ENCODE data around the gene B4GALT3. TPM values are rescaled to one million over a fixed set of nuclear protein-coding genes. Genes with fewer than 3 reads are reported as not detected.

The B4GALT3 gene
- total RNA-seq, 2 experiments from 2014 or later = 56.4 to 58.9 TPM

DNA sequence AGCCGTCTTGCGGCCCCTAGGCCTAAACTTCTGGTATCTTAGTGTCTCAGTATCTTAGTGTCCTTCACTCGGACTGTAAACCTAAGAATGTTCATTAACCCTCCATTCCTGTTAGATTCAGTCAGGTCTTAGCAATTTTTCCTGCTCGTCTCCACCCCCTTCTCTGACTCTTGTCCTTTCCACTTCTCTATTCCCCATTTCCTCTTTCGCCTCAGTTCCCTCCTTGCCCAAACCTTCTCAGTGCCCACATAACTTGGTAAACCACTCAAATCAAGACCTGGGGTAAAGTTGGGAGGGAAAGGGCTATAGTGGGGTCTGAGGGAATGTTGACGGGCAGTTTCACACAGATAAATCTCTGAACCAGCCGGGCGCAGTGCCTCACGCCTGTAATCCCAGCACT lies 37.1 kb upstream of the B4GALT3 start:
- ChIA-PET CTCF (interaction anchor here (3.3 kb wide), 1 partner anchor 12 kb away, joined by 15 read pairs; the partner anchor contains the start of gene TOMM40L), POLR2A (no interaction called here)

DNA sequence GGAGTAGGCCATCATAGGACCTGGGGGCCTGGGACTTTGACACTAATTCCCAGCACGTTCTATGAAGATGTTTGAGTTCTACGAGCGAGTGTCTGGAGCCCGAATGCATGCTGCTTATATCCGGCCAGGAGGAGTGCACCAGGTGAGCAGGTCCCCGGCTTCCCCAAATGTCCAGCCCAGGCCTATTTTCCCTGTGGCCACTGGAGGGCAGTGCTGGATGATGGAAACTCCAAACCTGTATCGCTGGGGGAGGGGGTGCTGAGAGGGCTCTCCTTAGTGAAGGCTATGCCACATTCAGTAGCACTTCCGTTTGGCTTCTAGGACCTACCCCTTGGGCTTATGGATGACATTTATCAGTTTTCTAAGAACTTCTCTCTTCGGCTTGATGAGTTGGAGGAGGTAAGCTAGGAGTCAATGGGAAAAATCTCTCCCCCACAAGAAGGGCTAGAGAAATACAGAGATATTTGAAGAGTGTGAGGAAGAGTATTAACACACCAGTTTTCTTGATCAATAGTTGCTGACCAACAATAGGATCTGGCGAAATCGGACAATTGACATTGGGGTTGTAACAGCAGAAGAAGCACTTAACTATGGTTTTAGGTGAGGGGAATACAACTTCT lies 32.6 kb upstream of the B4GALT3 start:
- CTCF ChIA-PET = interaction anchor here (1.0 to 5.8 kb wide), 4 partner anchors 8 to 104 kb away, joined by 3 to 46 read pairs (median 4); partner anchors contain the start of genes APOA2, NDUFS2, SDHC and TOMM40L
- POLR2A ChIA-PET = interaction anchor here (0.5 kb wide), 1 partner anchor 90 kb away, joined by 5 read pairs; no protein-coding TSS in a partner anchor

DNA sequence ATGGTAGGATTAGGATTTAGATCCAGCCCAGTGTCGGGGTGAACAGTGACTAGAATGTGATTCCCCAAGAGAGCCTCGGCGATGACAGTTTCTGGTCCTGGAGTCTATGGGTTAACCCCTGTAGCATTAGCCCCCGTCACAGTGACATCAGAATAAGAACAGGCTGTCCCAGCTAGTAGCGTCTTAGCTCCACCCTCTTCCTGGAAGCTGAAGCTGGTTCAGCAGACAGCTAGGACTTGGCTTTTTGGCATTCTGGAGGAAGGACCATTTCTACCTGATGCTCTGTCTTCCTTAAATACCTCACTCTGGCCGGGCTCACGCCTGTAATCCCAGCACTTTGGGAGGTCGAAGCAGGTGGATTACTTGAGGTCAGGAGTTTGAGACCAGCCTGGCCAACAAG lies 29.9 kb upstream of the B4GALT3 start:
- ChIA-PET POLR2A (no interaction called here), CTCF (interaction anchor here (1.0 to 7.2 kb wide), 3 partner anchors 9 to 19 kb away, joined by 4 to 56 read pairs (median 12); partner anchors contain the start of genes APOA2, FCER1G and TOMM40L)

DNA sequence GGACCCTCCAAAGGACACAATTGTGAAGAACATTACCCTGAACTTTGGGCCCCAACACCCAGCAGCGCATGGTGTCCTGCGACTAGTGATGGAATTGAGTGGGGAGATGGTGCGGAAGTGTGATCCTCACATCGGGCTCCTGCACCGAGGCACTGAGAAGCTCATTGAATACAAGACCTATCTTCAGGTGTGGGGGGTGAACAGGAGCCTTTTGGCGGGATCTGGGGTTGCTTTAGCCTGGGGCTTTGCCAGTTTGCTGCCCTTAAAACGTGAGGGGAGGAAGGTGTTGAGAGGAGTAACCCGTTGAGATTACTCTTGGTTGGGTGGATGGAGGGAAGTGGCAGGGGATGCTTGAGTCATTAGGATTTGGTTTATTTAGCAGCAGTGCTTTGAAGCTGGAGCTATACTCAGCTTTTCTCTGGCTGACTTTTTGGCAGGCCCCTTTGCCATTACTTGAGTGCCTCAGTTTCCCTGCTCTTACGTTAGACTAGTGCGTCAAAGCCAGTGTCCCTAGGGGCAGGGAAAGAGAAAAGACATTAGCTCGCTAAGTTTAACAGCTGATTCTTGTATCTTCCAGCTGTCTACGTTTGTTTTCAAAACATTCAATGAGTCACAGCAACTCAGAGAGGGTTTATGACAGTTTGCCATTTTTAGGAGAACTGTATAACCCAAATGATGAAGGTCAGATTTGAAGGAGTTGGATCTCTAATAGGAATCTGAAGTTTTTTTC lies 29.3 kb upstream of the B4GALT3 start:
- POLR2A ChIA-PET = no interaction called here
- CTCF ChIA-PET = interaction anchor here (1.0 to 7.2 kb wide), 4 partner anchors 10 to 19 kb away, joined by 4 to 56 read pairs (median 11); partner anchors contain the start of genes APOA2, FCER1G and TOMM40L

DNA sequence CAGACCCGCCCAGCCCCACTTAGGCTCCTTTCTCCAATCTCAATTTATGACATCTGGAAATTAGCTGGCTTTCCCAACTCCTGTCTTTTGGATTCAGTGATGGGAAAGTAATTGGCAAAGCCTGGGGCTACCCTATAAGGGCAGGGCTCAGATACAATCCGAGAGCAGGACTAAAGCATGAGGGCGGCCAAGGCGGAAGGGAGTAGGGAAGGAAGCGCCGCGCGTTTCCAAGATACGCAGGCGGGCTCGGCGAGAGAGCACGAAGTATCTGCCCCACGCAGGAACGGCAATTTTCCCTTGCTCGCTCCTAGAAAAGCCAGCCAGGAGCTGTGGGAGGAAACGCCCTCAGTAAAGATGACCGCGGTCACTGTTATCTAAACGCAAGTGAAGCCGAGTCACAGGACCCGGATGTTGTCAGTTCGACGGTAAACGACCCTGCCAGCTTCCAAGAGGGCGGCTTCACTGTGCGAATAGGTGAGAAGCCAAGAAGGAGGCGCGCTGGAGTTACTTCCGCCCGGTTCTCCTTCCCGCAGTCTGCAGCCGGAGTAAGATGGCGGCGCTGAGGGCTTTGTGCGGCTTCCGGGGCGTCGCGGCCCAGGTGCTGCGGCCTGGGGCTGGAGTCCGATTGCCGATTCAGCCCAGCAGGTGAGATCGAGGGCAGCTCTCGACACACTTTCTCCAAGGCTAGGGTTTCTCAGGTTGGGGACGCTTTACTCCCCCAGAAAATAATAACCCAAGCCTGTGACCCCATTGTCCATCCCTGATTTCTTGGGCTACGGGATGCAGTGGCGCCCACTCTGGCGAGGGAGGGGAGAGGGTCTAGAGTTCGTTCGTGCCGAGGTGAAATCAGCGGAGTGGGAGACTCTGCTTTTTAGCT lies 24.8 kb upstream of the B4GALT3 start, which contains the start of gene NDUFS2:
Gene NDUFS2 (plus strand): TSS at position 532 of the 877 bp plus-strand sequence. CDS start 19 bp downstream, at position 551.
- POLR2A ChIA-PET = interaction anchor here (0.5 to 2.5 kb wide), 10 partner anchors 9 to 179 kb away, joined by 3 to 10 read pairs (median 6); partner anchors contain the start of genes PPOX, SDHC and TOMM40L

DNA sequence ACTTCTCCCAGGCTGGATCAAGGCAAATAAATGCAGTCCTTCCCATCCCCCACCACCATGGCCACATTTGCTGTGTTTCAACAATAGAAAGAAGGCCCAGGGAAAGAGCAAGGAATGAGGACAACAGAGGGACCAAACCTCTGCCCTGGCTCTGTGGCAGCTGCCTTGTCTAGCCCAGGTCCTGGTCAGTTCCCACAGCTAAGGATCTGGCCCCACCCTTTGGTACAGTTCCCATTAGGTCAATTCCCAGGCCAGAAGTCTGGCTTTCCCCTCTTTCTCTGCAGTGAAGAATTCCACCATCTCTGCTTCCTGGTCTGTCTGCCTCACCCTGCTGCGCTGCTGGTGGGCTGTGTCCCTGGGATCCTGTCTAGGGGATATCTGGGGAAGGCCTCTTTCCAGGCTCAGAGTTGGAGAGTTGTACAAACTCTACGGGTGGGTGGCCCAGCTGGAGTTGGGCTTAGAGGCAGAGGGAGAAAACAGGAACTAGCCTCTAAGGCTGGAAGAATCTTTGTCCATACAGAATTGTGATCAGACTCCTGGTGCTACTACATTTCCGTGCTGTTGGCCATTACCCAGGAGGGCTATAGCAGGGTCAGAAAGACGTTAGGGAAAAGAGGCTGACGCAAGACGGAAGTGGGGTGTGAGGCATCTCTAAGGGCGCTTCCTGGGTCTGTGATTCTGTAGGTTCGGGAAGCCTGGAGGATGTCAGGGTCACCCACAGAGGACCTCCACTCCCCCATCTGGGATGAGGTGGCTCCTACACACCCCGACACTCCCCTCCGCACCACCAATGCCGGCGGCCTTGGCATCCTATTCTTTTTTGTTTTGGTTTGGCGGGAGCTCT lies 23.9 kb upstream of the B4GALT3 start:
- POLR2A ChIA-PET = interaction anchor here (0.5 to 2.5 kb wide), 9 partner anchors 8 to 173 kb away, joined by 3 to 10 read pairs (median 7); partner anchors contain the start of genes PPOX, SDHC and TOMM40L

More for the DNA sequence above, 24.8 kb upstream of the B4GALT3 start, which contains the start of gene NDUFS2:
- CTCF ChIA-PET = interaction anchor here (0.6 to 7.2 kb wide), 6 partner anchors 9 to 105 kb away, joined by 3 to 56 read pairs (median 4); partner anchors contain the start of genes APOA2, PPOX and TOMM40L

DNA sequence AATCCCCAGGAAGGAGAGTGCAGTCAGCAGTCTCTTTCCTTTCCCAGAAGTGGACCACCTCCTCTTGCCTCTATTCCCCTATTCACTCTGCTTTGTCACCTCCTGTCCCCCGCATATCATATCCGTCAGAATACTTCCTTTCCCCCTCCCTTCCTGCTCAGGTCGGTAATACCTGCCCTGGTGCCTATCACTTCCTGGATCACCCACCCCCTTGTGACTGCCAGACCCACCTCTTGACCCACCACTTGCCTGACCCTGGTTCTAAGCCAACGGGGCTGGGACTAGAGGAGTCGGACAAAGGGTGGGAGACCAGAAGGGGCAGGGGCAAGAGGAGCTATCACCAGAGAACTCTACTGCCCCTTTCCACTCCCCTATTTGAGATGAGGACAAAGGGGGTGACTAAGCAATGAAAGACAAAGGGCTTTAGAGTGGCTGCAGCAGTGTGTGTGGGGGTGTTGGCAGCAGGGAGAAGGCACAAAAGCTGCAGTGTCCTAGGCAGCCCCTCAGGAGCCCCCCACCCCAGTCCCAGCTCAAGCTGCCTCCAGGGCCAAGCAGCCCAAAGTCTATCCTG lies 23.2 kb upstream of the B4GALT3 start:
- CTCF ChIA-PET = interaction anchor here (0.6 to 7.2 kb wide), 5 partner anchors 8 to 162 kb away, joined by 5 to 56 read pairs (median 5); partner anchors contain the start of genes APOA2, PPOX, TOMM40L and TSTD1
- POLR2A ChIA-PET = interaction anchor here (2.5 kb wide), 1 partner anchor 25 kb away, joined by 10 read pairs; the partner anchor contains the start of gene TOMM40L

More for the DNA sequence above, 23.9 kb upstream of the B4GALT3 start:
- CTCF ChIA-PET = interaction anchor here (0.6 to 7.2 kb wide), 7 partner anchors 9 to 162 kb away, joined by 3 to 56 read pairs (median 5); partner anchors contain the start of genes APOA2, PPOX, TOMM40L and TSTD1

DNA sequence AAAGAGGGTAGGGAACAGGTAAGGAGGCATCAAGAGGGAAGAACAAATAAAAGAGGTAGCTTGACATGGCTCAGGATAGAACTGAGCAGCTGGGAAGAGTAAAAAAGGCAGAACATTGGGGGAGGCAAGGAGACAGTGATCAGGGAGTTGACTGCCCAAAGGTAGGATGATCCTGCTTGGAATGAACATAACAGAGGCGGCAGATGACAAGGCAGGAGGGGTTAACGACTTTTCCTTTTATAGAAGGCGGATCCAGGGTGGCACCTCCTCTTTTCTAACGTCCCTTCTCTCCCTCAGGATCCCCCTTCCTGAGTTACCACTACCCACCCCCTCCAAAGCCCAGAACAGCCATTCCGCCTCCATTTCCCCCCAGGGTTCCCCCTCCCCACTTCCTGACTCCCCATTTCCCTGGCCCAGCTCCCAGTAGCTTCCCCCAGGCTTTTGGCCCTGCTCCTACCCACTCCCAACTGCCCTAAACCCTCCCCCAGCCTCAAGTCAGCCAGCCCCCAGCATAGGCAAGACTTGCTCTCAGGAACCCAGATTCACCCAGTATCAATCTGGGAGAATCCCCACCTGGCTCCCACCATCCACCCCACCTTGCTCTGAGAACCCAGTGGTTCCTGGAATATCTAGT lies 22.3 kb upstream of the B4GALT3 start:
- POLR2A ChIA-PET = no interaction called here

DNA sequence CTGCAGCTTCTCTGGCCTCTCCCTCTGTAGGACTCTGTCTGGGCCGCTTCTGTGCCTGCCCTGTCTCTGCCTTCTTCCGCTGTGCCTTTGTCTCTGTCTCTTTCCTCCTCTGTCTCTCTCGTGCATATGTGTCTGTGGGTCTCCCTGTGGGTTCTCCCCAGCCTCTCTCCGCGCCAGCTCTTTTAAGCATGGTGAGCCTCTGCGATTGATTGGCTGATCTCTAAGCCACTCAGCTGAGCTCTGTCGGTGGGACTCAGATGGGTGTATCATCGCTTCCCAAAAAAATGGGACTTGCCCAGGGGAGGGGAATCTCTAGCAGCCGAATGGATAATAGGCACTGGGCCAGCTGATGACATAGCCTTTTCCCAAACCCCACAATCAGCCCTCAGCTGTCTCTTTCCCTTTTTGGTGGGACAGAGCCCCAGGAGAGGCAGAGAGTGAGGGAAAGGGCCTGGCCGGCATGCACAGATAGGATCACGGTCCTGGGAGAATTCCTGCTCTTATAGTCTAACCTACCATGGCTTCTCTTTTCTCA lies 21.7 kb upstream of the B4GALT3 start, which contains the start of gene ADAMTS4:
Gene ADAMTS4 (minus strand): TSS at position 158 of the 535 bp plus-strand sequence. CDS start 427 bp downstream, outside the sequence.
- CTCF ChIA-PET = interaction anchor here (1.6 kb wide), 1 partner anchor 27 kb away, joined by 4 read pairs; the partner anchor contains the start of gene TOMM40L
- POLR2A ChIA-PET = no interaction called here

More for the DNA sequence above, 22.3 kb upstream of the B4GALT3 start:
- CTCF ChIA-PET = interaction anchor here (1.6 kb wide), 1 partner anchor 26 kb away, joined by 4 read pairs; the partner anchor contains the start of gene TOMM40L

DNA sequence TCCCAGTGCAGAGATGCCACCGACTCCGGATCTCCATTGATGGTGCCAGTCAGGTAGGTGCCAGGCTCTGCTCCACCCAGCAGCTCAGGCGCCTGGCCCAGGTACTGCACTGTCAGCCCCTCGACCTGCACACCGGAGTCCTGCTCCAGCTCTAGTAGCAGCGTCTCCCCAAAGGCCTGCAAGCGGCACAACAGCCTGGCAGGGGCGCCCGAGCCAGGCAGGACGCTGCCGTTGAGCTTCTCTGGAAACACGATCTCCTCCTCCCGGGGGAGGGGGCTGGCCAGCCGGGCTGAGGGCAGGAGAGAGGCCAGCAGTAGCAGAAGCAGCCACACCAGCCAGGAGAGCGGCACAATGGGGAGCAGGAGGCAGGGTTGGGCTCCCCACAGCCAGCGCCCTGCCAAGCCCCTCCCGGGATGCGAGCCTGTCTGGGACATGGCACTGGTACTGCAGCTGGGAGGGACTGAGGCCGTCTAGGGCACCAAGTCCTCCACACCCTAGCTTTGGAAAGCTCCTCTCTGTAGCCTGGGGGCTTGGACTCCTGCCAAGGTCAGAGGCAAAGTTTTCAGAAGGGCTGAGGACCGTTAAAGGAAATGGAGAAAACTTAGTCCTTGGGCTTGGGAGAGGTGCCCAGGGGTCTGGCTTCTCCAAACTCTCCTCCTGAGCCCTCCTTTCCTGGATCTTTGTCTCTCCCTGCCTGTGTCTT lies 21.0 kb upstream of the B4GALT3 start:
- CTCF ChIA-PET = interaction anchor here (1.6 kb wide), 1 partner anchor 27 kb away, joined by 4 read pairs; the partner anchor contains the start of gene TOMM40L
- POLR2A ChIA-PET = no interaction called here

DNA sequence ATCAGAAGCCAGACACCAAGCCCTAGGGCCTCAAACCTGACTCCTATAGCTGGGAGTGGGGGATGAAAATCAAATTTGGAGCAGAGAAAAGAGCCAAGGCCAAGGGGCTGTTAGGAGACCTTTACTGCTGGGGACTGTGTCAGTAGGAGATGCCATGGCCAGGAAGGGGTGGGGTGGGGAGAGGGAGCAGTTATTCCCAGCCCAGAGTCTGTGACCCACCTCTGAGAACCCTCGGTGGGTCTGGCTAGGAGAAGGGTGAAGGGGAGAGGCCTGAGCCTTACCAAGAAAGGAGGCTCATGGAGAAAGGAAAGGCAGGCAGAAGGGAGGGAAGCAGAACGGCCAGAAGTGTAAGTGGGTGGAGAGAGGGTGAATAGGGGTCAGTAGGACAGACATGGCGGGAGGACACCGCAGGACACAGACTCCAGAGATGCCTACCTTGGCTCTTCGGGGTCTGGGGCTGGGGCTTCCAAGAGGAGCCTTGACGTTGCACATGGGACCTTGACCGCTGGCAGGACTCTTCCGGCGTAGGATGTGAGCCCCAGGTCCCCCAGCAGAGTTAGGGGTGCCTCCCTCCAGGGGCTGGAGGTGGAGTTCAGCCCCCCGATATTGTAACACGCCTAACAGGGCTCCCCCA lies 20.4 kb upstream of the B4GALT3 start:
- CTCF ChIA-PET = interaction anchor here (1.0 kb wide), 1 partner anchor 10 kb away, joined by 3 read pairs; no protein-coding TSS in a partner anchor
- POLR2A ChIA-PET = no interaction called here

DNA sequence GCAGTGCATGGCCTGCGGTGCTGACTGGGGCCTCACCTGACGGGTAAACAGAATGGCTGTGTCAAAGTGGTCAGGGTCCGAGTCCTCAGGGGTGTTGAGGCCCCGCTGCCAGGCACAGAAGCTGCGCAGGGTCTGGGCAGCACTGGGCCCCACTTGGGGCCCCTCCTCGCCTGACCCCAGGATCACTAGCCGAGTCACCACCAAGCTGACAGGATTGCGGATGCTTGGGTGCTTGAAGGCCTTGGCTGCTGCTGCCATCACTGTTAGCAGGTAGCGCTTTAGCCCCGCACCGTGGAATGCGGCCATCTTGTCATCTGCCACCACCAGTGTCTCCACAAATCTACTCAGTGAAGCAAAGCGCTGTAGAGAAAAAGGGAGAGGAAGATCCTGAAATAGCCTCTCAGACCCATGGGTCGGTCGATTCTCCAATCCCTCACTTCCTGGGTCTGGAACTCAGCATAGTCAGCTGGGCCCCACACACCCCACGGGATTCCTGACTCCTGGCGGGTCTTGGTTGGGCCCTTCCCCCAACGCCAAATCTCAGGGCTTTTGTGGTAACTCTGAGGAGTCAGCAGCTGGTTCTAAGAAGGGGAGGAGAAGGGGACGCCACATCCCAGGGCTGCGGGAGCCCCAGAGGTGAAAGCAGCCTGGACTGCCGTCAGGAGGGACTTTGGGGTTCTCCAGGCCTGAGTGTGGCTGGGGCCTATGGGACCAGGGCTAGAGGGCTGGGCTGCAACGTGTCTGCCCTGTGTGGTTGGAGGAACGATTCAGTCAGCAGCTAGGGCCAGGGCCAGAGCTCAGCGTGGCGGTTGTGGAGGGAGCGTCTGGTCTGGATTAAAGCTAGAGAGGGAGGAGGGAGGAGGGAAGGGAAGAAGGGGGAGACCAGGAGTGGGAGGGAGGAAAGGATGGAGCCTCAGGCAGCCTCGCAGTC lies 19.5 kb upstream of the B4GALT3 start:
- ChIA-PET POLR2A (no interaction called here), CTCF (interaction anchor here (1.0 kb wide), 1 partner anchor 9 kb away, joined by 3 read pairs; no protein-coding TSS in a partner anchor)

DNA sequence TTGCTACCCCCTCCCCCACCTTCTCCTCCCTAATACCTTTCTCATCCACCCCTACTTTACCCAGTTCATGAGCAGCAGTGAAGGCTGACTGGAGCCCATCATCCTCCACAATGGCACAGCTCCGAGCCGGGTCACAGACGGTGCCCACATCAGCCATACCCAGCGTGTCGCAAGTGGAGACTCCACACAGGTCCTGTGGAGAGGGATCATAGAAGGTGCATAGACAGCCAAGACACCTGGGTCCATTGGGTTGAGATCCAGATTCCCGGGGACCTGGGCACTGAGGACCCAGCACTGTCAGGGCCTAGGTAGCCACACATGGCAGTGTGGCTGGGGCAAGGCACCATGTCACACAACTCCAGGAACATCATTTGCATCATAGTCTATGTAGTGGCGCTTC lies 18.8 kb upstream of the B4GALT3 start:
- POLR2A ChIA-PET = no interaction called here
- CTCF ChIA-PET = no interaction called here

DNA sequence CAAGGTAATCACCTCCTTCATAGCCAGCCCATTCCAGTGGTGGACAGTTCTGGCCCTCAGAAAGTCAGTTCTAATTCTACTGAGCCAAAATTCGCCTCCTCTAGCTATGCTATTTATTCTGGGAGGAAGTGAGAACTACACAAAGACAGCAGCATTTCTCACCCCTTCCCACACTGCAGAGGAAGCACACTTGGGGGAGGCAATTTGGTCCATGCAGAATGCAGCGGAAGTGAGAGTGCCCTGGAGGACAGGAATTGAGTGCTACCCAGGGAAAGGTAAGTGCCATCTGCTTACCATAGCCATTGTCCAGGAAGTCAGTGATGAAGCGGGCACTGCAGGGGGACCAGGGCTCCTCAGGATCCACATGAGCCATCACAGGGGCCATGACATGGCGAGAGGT lies 17.9 kb upstream of the B4GALT3 start:
- CTCF ChIA-PET = interaction anchor here (1.2 kb wide), 1 partner anchor 96 kb away, joined by 3 read pairs; no protein-coding TSS in a partner anchor
- POLR2A ChIA-PET = no interaction called here
